Caco-2 (cell line): ENCODE measurements around the gene SULT2A1. TPM values are rescaled to one million over a fixed set of nuclear protein-coding genes. Genes with fewer than 3 reads are reported as not detected.
"Not testable (repeated sequence)": the region's sequence is repeated elsewhere in the genome, so short reads cannot be mapped to it uniquely, and the experiment has no call there.

ENCODE experiments used
- BruUV-seq: library from RNA; stranded (reverse); fragments of 400-500 nt; replicated peaks from 2 replicates; lab custom pipeline; 2021; lab: Mats Ljungman, UMichigan
- CTCF ChIA-PET: fragments of 300-600 bp; sonication (Branson Sonifier 250); formaldehyde crosslinking; loops from one replicate; lab custom pipeline; 2022; ENCODE audit warnings: antibody characterized with exemption; lab: Charles Lee
- POLR2A ChIA-PET: fragments of 300-600 bp; sonication (Branson Sonifier 250); formaldehyde crosslinking; loops from one replicate; lab custom pipeline; 2022; ENCODE audit warnings: antibody characterized with exemption; lab: Charles Lee
- DNase-seq, 2 experiments: peaks; one replicate each; pipeline versions ENCODE4 v3.0.0 to v3.0.0-alpha.2; 2020 to 2022
- H3K27me3 ChIP-seq: replicated peaks from 2 replicates; pipeline ENCODE4 v1.6.0; 2011; ENCODE audit warnings: low read length; ENCODE audit not compliant: control insufficient read depth, insufficient read depth
- H3K36me3 ChIP-seq: 2 replicates; pipeline ENCODE4 v1.5.1; 2011; ENCODE audit warnings: low read length; ENCODE audit not compliant: control insufficient read depth, insufficient read depth
- H3K4me1 ChIP-seq: fragments of 250-450 bp; sonication (Bioruptor Pico); 2 replicates; pipeline ENCODE4 v1.5.1; 2020; ENCODE audit warnings: mild to moderate bottlenecking
- H3K4me3 ChIP-seq: 2 replicates; pipeline ENCODE4 v1.5.1; 2011; ENCODE audit warnings: low read depth, mild to moderate bottlenecking, control low read depth, low read length
- H3K9me3 ChIP-seq: fragments of 250-450 bp; sonication (Bioruptor Pico); 2 replicates; pipeline ENCODE4 v1.5.1; 2020; ENCODE audit warnings: mild to moderate bottlenecking, moderate library complexity
- H3K27ac Mint-ChIP-seq: one replicate; pipeline ENCODE4 v1.8.0; 2022; ENCODE audit warnings: mixed read lengths; ENCODE audit not compliant: unreplicated experiment
- H3K27me3 Mint-ChIP-seq: one replicate; pipeline ENCODE4 v1.8.0; 2022; ENCODE audit warnings: mixed read lengths; ENCODE audit not compliant: insufficient read depth, unreplicated experiment
- H3K36me3 Mint-ChIP-seq: one replicate; pipeline ENCODE4 v1.8.0; 2022; ENCODE audit warnings: mild to moderate bottlenecking, mixed read lengths; ENCODE audit not compliant: insufficient read depth, unreplicated experiment
- H3K4me1 Mint-ChIP-seq: one replicate; pipeline ENCODE4 v1.8.0; 2022; ENCODE audit warnings: low read depth, mixed read lengths; ENCODE audit not compliant: unreplicated experiment
- H3K4me3 Mint-ChIP-seq: one replicate; pipeline ENCODE4 v1.8.0; 2022; ENCODE audit warnings: mild to moderate bottlenecking, moderate library complexity, mixed read lengths; ENCODE audit not compliant: unreplicated experiment
- H3K9me3 Mint-ChIP-seq: one replicate; pipeline ENCODE4 v1.8.0; 2022; ENCODE audit warnings: mixed read lengths; ENCODE audit not compliant: unreplicated experiment
- CTCF ChIP-seq, 2 experiments: fragments of 200-600 bp in 1 of 2; IDR thresholded peaks; 1 replicate in 1 of 2; 2 replicates in 1 of 2; pipeline versions ENCODE4 v1.5.1 to v1.8.0; 2011 to 2022; ENCODE audit warnings: antibody characterized with exemption in 1 of 2, control low read depth in 1 of 2, inconsistent platforms in 1 of 2, low read depth in 1 of 2, low read length in 1 of 2, mild to moderate bottlenecking in 1 of 2, moderate library complexity in 1 of 2; ENCODE audit not compliant: insufficient read depth in 1 of 2, severe bottlenecking in 1 of 2, unreplicated experiment in 1 of 2
- intact Hi-C: fragments of 100-400 bp; cut with micrococcal nuclease; formaldehyde crosslinking; loops from one replicate; pipeline ENCODE4 v1.10.0; 2022; ENCODE audit not compliant: unreplicated experiment
- total RNA-seq: library from RNA; stranded (reverse); gene quantifications from 2 replicates; pipeline ENCODE4 v1.2.3, GENCODE V29; 2022

The SULT2A1 gene
- total RNA-seq, 1 experiment from 2014 or later: 4.5 TPM

GRCh38 chr19:47858646-47859285 is 27.3 kb downstream of the SULT2A1 start, which contains the start of gene TPRX2:
Gene TPRX2, plus strand, starts transcription at chr19:47859235. Its CDS starts 12 bp downstream, at chr19:47859247.
- H3K36me3 Mint-ChIP-seq, H3K9me3 Mint-ChIP-seq, H3K36me3 ChIP-seq, H3K27me3 ChIP-seq, H3K27ac Mint-ChIP-seq, H3K27me3 Mint-ChIP-seq, DNase-seq, H3K4me3 Mint-ChIP-seq, BruUV-seq, H3K9me3 ChIP-seq, POLR2A ChIA-PET, H3K4me1 ChIP-seq, H3K4me1 Mint-ChIP-seq, CTCF ChIA-PET, H3K4me3 ChIP-seq, intact Hi-C loops: not testable (repeated sequence)

GRCh38 chr19:47858231-47858630 is 27.9 kb downstream of the SULT2A1 start:
- POLR2A ChIA-PET, DNase-seq, H3K27ac Mint-ChIP-seq, H3K4me3 Mint-ChIP-seq, H3K9me3 ChIP-seq, H3K4me1 Mint-ChIP-seq, H3K4me3 ChIP-seq, H3K4me1 ChIP-seq, H3K9me3 Mint-ChIP-seq, BruUV-seq, H3K27me3 ChIP-seq, intact Hi-C loops, H3K36me3 ChIP-seq, H3K27me3 Mint-ChIP-seq, CTCF ChIA-PET, H3K36me3 Mint-ChIP-seq: not testable (repeated sequence)

- Histone ChIP-seq H3K36me3 (no peaks in the 10 kb centered on the region), H3K4me1 (no peaks in the 10 kb centered on the region), H3K27me3 (no peaks in the 10 kb centered on the region), H3K4me3 (no peak overlapping the region), H3K9me3 (no peaks in the 10 kb centered on the region)
- Mint-ChIP-seq H3K4me3 (no peak overlapping the region), H3K9me3 (no peaks in the 10 kb centered on the region), H3K36me3 (no peaks in the 10 kb centered on the region), H3K4me1 (peaks cover 4% of the 10 kb centered on the region), H3K27ac (no peak overlapping the region), H3K27me3 (peaks cover 11% of the 10 kb centered on the region)
- BruUV-seq: no TSS peak
- ChIA-PET CTCF (no interaction called here), POLR2A (no interaction called here)
- intact Hi-C loops: no loop called here
- no peak for DNase-seq
- no peak for TF ChIP-seq CTCF (IDR thresholded peaks at IDR 0.05; ENCODE audit: insufficient read depth in 1 of 2, low read depth in 1 of 2, low read length in 1 of 2, severe bottlenecking in 1 of 2, unreplicated experiment in 1 of 2)
These were observed 31.7 kb downstream of the SULT2A1 start for GRCh38 chr19:47854459-47854858.

GRCh38 chr19:47853003-47853402 is 33.1 kb downstream of the SULT2A1 start:
- Mint-ChIP-seq H3K36me3 (no peaks in the 10 kb centered on the region), H3K27ac (no peak overlapping the region), H3K4me3 (no peak overlapping the region), H3K27me3 (peaks cover 18% of the 10 kb centered on the region), H3K4me1 (peaks cover 7% of the 10 kb centered on the region), H3K9me3 (no peaks in the 10 kb centered on the region)
- Histone ChIP-seq H3K36me3 (no peaks in the 10 kb centered on the region), H3K27me3 (no peaks in the 10 kb centered on the region), H3K9me3 (no peaks in the 10 kb centered on the region), H3K4me1 (no peaks in the 10 kb centered on the region; the same call in 1 of the 2 replicates), H3K4me3 (no peak overlapping the region)
- ChIA-PET POLR2A (no interaction called here), CTCF (interaction anchor here (0.5 kb wide), 1 partner anchor 11 kb away, joined by 3 read pairs; no protein-coding TSS in a partner anchor)
- intact Hi-C loops: no loop called here
- no peak for TF ChIP-seq CTCF (IDR thresholded peaks at IDR 0.05; ENCODE audit: insufficient read depth in 1 of 2, low read depth in 1 of 2, low read length in 1 of 2, severe bottlenecking in 1 of 2, unreplicated experiment in 1 of 2)
- no TSS peak for BruUV-seq
- DNase-seq: no peak
